ENCODE results near the gene IPPK. TPM values are rescaled to one million over a fixed set of nuclear protein-coding genes. Genes with fewer than 3 reads are reported as not detected.

IPPK gene
- total RNA-seq, 1 experiment from 2014 or later = 10.6 TPM

GRCh38 chr9:92564982-92565381 lies 104.9 kb downstream of the IPPK start:
- TF ChIP-seq EZH2phosphoT487 (IDR thresholded peaks at IDR 0.05; ENCODE audit: borderline replicate concordance, low read length) (no peak), EZH2 (IDR thresholded peaks at IDR 0.05; ENCODE audit: low read length, unreplicated experiment) (no peak), CTCF (conservative IDR thresholded peaks at IDR 0.05; ENCODE audit: low read depth, low read length) (no peak)
- Histone ChIP-seq H4K20me1 (ENCODE audit: low read length) (no peaks in the 10 kb centered on the region), H3F3A (ENCODE audit: low read length, unreplicated experiment) (no peaks in the 10 kb centered on the region), H3K79me2 (ENCODE audit: low read length) (no peaks in the 10 kb centered on the region), H3K4me3 (ENCODE audit: low read length) (no peak overlapping the region), H3K9me2 (replicated peaks; ENCODE audit: low read length) (no peaks in the 10 kb centered on the region), H3K9ac (ENCODE audit: low read length) (no peak overlapping the region), H3K4me2 (ENCODE audit: low read length) (peak overlapping the region; percentile 21; the same call in 1 of the 2 replicates), H3K27ac (ENCODE audit: low read length) (peak overlapping the region; percentile 18; the same call in 1 of the 2 replicates), H3K9me3 (ENCODE audit: low read length) (no peaks in the 10 kb centered on the region), H3K4me1 (ENCODE audit: insufficient read depth, low read length) (peaks cover 41% of the 10 kb centered on the region), H3K27me3 (ENCODE audit: low read length) (no peaks in the 10 kb centered on the region), H3K36me3 (ENCODE audit: low read depth, low read length) (no peaks in the 10 kb centered on the region), H2AFZ (ENCODE audit: low read length) (no peak overlapping the region)
- ChIA-PET POLR2A (ENCODE audit: unreplicated experiment) (no interaction called here), CTCF (interaction anchor here (0.6 kb wide), 1 partner anchor 67 kb away, joined by 3 read pairs; no protein-coding TSS in a partner anchor)
- DNase-seq (no peak), ATAC-seq (no peak)
- intact Hi-C loops (cut with micrococcal nuclease) = no loop called here
- BruUV-seq (replicated peaks) = no TSS peak

GRCh38 chr9:92564504-92564903 lies 105.4 kb downstream of the IPPK start:
- Histone ChIP-seq H3K27ac (ENCODE audit: low read length) (peak overlapping the region; percentile 18; the same call in 1 of the 2 replicates), H4K20me1 (ENCODE audit: low read length) (no peaks in the 10 kb centered on the region), H3K4me3 (ENCODE audit: low read length) (no peak overlapping the region), H2AFZ (ENCODE audit: low read length) (no peak overlapping the region), H3K4me1 (ENCODE audit: insufficient read depth, low read length) (peaks cover 41% of the 10 kb centered on the region), H3K9ac (ENCODE audit: low read length) (no peak overlapping the region), H3F3A (ENCODE audit: low read length, unreplicated experiment) (no peaks in the 10 kb centered on the region), H3K36me3 (ENCODE audit: low read depth, low read length) (no peaks in the 10 kb centered on the region), H3K9me3 (ENCODE audit: low read length) (no peaks in the 10 kb centered on the region), H3K27me3 (ENCODE audit: low read length) (no peaks in the 10 kb centered on the region), H3K9me2 (replicated peaks; ENCODE audit: low read length) (no peaks in the 10 kb centered on the region), H3K79me2 (ENCODE audit: low read length) (no peaks in the 10 kb centered on the region), H3K4me2 (ENCODE audit: low read length) (peak overlapping the region; percentile 21; the same call in 1 of the 2 replicates)
- DNase-seq (peak; percentile 48), ATAC-seq (peak; percentile 69)
- no peak for TF ChIP-seq EZH2phosphoT487 (IDR thresholded peaks at IDR 0.05; ENCODE audit: borderline replicate concordance, low read length)
- no peak for TF ChIP-seq CTCF (conservative IDR thresholded peaks at IDR 0.05; ENCODE audit: low read depth, low read length)
- no peak for TF ChIP-seq EZH2 (IDR thresholded peaks at IDR 0.05; ENCODE audit: low read length, unreplicated experiment)
- no TSS peak for BruUV-seq (replicated peaks)
- ChIA-PET POLR2A (ENCODE audit: unreplicated experiment) (no interaction called here), CTCF (interaction anchor here (0.6 kb wide), 1 partner anchor 66 kb away, joined by 3 read pairs; no protein-coding TSS in a partner anchor)
- intact Hi-C loops (cut with micrococcal nuclease) = no loop called here

Other genes with a start within 250 kb of the IPPK start
- gene OMD, start 245.7 kb downstream of the IPPK start, total RNA-seq (2014; rRNA removed) = not detected in 2 replicates
- gene ASPN, start 187.6 kb downstream of the IPPK start, total RNA-seq (2014; rRNA removed) = not detected in 2 replicates
- gene ECM2, start 134.1 kb downstream of the IPPK start, total RNA-seq (2014; rRNA removed) = 0.29 TPM in 1 of 2 replicates, not detected in the other
- gene BICD2, start 94.7 kb upstream of the IPPK start, total RNA-seq (2014; rRNA removed) = 26.3 and 36.9 TPM in 2 replicates
- 3.8 and 3.9 TPM in 2 replicates for gene ZNF484, start 207.9 kb upstream of the IPPK start, total RNA-seq (2014; rRNA removed)